HG03045 (cell line): Measurements from ENCODE around the gene BTBD1.

ENCODE experiments used
- ATAC-seq: cut with Tn5 transposase; IDR thresholded peaks from one replicate; pipeline ENCODE4 v1.9.1; 2021; ENCODE audit warnings: mild to moderate bottlenecking, moderate library complexity; ENCODE audit not compliant: unreplicated experiment

BTBD1 gene

DNA sequence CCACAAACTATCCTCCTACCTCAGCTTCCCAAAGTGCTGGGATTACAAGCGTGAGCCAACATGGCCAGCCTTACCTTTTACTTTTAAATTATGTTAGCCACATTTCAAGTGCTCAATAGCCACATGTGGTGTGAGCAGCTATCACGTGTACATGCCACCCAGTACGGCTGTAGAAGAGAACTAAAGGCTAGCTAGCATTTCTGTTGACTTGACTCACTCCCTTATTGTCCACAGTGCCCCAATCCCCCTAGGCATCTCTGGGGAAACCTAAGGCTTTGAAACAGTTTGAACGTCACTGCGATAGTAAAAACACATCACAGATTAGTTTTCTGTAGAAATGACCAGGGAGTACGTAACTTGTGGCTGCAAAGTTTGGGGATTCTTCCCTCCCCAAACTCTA, 67.6 kb downstream of the BTBD1 start:
- no peak for ATAC-seq

- no peak for ATAC-seq
These were observed 71.1 kb downstream of the BTBD1 start for GRCh38 chr15:82995938-82996337.

GRCh38 chr15:82995076-82995475, 72.0 kb downstream of the BTBD1 start:
- ATAC-seq: no peak

DNA sequence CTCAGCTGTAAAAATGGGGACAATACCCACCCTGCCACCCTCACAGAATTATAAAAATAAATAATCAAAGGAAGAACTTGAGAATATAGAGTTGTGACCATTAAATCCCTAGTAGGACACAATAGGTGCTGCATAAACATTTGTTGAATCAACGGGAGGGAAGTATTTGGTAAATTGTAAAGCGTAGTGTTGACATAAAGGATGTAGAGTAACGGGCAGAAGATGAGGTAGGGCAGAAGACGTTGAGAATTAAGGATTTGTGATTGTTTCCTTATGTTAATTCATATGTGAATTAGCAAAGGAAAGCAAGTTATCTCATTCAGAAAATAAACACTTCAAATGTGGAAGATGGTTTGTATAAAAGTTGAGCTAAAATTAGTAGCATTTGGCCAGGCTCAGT, 73.9 kb downstream of the BTBD1 start:
- ATAC-seq: no peak

DNA sequence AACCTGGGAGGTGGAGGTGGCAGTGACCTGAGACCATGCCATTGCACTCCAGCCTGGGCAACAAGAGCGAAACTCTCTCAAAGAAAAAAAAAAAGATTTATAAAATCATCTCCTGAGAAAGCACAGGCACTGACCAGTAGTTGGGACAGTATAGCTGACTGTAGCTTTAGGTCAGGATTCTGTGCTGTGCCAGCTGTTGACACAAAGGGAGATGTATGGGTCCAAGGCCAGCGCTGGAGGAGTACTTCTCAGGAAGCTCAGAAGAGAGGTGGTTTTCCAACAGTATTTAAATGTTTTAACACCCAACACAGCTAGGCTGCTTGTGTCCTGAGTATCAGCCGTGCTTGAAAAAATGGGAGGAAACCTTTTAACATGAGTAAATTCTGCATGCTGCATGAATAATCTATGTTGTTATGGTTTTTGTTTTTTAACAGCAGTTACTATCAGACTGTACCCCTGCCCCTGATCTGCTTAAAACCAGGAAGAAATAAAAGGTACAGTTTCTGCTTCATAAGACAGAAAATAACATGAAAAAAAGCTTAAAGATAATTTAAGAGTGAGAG, 74.5 kb downstream of the BTBD1 start:
- ATAC-seq: no peak

GRCh38 chr15:82986442-82986780, 80.6 kb downstream of the BTBD1 start:
- ATAC-seq: peak; percentile 29

- peak; percentile 95 for ATAC-seq
These were observed 81.2 kb downstream of the BTBD1 start, which contains the start of gene RAMAC for GRCh38 chr15:82985688-82986441. TSS of gene RAMAC (plus strand) at chr15:82986210. CDS start at chr15:82989019, 2,809 bp downstream.

DNA sequence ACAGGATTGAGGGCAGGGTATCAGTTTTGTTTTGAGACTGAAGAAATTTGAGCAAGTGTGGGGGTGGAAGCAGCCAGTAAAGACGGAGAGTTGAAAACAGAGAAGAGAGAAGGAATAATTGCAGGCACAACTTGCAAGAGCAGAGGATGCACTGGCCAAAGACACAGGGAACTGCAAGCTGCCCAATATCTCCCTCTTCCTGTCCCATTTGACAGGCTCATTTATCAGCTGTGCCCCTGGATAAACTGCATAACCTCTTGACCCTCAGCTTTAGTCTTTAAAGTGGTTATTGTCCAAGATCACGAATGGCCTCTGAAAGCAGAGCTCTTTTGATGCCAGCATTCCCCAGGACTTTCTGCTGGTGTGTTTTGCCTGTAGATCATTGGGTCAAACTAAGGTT, 86.1 kb downstream of the BTBD1 start:
- no peak for ATAC-seq

DNA sequence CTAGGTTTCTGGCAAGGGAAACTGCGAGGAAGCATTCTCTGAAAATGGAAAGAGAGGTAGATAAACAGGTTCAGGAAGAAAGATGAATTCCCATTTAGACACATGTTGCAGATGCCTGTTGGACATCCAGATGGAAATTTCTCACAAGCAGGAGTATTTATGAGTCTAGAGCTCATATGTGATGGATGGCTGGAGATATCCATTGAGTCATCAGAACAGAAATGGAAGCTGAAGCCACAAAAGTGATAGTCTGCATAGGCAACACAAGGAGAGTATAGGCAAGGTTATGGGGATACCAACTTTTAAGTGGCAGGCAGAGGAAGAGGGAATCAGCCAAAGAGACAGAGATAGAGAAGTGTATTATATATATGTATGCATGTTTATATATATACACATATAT, 87.3 kb downstream of the BTBD1 start:
- ATAC-seq: no peak

GRCh38 chr15:82978438-82978837, 88.6 kb downstream of the BTBD1 start:
- no peak for ATAC-seq

DNA sequence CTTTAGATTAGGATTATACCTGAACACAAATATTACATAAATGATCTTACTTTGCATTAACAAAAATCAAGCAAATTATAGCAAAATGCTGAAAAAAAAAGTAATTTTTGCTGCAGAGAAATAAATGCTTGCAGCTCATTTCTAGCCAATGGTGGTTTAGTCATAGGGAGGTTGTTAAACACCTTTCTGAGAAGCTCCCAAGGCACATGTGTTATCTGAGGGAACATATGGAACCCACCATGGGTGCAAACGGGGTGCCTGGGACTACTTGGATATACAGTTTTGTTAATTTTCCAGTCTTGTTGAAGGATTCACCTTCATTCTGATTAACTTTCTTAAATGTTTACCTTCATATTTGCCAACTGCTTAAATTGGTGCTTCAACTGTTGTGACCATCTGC, 90.0 kb downstream of the BTBD1 start:
- ATAC-seq: no peak

DNA sequence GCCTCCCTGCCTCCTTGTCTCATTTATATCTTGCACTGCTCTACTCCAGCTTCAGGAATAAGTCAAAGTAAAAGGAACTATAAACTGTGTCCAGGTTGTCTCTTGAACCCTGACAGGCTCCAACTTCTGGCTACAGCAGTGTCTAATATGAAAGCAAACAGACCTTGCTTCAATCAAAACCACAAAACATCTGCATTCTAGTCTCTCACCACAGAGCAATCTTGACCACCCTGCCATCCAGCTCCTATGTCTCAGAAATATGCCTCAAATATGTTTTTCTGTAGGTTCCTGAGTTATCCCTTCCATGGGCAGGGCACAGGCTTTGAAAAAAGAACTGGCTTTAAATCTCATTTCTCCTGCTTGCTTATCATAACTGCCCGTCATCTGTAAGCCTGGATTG, 94.1 kb downstream of the BTBD1 start:
- no peak for ATAC-seq

- no peak for ATAC-seq
These were observed 95.7 kb downstream of the BTBD1 start for GRCh38 chr15:82971218-82971984.

DNA sequence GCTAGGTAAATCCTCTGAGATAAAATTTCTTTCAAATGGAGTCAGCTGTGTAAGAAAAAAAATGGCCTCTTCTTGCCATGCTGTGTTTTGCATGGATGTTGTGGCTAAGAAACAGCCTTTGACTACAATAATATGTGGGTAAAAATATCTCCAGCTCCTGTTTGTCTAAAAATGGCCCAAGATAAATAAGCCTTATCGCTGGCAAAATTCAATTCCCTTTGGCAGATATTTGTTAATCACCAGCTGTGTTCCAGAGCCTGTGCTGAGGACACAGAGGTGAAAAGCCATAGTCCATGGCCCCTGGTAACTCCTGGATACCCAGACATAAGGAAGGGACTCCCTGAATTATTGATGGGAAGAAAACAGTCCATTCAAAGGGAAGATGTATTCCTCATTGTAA, 96.4 kb downstream of the BTBD1 start:
- no peak for ATAC-seq

DNA sequence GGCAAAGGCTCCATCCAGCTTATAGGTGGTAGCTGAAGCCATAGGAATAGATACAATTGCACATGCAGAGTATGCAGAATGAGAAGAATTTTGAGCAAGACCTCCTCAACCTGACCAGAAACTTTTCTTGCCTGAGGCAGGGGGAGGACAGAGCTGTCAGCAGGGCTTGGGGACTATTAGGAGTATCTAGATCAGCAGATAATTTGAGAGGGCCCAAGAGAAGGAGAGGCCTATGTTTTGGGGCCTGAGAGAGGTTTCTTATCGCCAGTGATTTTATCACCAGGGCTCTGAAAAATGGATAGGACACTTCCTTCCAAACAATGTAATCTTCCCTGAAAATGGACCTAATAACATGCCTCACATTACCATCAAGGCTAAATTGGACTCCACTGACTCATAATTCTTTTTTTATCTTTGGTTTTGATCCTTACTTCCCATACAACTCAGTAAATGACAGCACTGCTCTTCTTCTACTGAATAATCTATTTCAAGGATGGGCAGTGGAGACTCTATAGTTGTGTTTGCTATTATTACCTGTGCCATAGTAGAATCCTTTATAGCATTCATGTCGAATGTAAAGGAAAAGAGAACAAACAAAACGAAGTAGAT, 96.9 kb downstream of the BTBD1 start:
- ATAC-seq: no peak

GRCh38 chr15:82969353-82969752, 97.7 kb downstream of the BTBD1 start:
- no peak for ATAC-seq

DNA sequence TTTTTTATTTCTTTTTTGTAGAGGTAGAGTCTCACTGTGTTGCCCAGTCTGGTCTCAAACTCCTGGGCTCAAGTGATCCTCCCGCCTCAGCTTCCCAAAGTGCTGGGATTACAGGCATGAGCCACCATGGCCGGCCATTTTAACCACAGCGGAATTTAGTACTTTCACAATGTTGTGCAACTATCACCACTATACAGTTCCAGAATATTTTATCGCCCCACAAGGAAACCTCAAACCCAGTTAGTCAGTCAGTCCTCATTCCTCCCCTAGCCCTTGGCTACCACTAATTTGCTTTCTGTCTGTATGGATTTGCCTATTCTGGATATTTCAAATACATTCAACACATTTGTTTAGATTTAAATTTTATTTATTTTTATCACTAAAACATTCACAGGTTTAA, 99.0 kb downstream of the BTBD1 start:
- ATAC-seq: no peak

DNA sequence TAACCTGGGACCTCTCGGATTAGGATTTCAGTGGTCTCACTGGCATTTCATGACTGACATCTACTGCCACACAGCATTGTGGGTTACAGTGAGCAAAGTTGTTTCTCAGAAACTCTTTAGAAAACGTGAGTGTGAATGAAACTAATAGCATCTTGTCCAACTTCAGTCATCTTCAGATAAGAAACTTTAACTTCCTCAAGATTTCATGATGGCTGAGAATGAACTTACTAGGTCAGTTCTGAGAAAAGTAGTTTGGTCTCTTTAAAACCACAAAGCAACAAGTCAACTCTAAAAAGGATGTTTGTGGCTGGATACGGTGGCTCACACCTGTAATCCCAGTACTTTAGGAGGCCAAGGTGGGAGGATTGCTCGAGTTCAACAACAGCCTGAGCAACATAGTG, 100.4 kb downstream of the BTBD1 start:
- ATAC-seq: peak; percentile 83
